NCI-H2196 (cell line): ENCODE results near the gene USP25.

Experiments
- DNase-seq: peaks from one replicate; lab custom pipeline; 2025; ENCODE audit not compliant: unreplicated experiment; lab: John Stamatoyannopoulos, UW

Gene USP25

DNA sequence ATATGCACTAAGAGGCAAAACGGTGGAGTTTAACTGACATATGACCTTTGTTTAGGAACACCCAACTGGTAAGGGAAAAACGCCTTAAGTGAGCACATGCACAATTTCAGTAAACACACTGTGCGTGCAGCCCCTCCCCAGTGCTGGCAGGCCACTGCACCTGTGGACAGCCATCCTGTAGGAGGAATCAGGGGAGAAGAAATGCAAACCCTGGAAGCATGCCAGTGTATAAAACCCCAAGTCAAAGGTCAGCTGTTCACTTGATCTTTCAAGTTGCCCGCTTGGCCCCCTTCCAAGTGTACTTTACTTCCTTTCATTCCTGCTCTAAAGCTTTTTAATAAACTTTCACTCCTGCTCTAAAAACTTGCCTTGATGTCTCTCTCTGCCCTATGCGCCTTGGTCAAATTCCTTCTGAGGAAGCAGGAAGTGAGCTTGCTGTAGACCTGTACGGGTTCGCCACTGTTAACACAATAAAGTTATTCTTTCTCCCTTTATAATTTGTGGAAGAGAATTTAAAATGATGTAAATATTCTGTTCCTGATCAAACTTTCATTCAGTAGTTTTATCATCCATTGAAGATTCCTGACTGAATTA is 31.8 kb downstream of the USP25 start:
- no peak for DNase-seq

DNA sequence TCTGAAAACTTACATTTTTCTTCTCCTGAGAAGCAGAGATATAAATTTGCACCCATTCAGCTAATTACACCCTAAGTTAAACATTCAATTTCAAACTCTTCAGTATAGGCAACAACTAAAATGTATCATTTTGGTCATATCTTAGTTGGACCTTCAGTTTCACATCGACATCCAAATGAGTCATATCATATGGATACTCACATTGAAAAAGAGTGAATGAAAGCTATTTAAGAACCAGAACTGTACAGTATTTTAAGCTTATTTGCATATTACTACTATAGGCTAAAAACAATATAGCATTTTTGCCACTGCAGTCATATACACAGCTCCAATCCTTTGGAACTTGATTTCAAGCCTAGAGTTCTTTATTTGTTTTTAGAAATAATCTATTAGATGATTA is 33.6 kb downstream of the USP25 start:
- DNase-seq, result no peak

DNA sequence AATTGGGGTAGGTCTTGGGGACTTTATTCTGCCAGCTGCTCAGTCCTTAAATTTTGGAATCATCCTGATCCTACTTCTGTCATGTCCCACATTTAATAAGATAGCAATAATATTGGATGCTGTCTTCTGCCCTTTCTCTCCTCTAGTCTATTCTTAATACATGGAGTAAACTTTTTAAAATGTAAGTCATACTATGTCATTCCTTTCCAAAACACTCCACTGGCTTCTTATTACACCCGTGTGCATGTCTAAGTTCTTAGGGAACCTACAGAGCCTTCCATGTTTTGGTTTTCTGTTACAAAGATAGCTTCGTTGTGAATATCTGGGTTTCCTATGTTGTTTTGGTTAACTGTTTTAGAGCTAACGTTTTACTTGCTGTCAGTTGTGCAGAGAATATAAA is 35.1 kb downstream of the USP25 start:
- DNase-seq, result no peak

DNA sequence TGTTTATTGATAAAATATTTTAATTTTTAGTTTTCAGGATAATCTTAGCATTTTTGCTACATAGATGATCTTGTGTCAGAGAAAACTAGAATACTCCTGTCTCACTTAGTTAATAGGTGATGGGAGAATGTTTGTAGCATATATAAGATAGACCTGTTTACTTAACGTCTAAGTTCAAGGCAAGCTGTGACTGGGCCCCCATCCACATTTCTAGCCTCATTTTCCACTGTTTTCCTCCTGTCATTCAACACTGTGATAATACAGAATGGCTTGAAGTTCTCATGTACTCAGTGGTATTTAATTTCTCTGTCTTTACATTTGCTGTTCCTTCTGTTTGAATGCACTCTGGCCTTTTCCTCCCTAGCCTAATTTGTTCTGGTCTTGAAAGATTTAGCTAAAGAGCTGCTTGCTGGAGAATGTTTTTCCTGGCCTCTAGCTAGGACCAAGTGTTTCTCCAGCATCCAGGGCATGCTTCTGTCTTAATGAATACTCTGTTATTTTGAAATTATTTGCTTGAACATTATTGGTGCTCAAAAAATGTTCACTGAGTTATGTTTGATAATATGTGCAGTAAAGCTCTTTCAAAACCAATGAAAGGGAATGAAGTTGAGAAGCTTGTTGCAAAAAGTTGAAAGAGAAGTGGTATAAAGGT is 37.3 kb downstream of the USP25 start:
- no peak for DNase-seq

DNA sequence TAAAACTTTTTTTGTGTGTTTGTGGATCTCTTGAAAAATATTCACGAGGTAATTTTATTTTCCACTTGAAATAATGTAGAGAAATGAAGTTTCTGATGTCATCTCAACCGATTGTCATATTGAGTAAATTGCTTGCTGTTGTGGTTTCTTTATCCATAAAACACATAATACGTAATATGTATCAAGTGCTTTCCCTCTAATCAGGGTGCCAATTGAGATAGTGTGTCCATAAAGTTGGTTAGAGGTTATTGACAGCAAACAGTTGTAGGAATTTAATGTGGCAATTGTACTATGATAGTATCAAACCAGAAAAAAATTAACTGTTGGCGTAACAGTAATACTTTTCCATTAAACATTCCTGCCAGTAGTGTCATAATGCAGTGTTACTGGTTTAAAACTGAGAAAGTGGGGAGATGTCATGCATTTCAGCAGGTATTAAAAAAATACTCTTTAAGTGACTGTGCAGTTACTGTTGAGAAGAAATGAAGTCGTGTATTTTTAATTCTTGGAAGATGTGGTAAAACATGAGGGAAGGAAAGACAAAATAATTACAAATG is 38.3 kb downstream of the USP25 start:
- DNase-seq, result no peak

DNA sequence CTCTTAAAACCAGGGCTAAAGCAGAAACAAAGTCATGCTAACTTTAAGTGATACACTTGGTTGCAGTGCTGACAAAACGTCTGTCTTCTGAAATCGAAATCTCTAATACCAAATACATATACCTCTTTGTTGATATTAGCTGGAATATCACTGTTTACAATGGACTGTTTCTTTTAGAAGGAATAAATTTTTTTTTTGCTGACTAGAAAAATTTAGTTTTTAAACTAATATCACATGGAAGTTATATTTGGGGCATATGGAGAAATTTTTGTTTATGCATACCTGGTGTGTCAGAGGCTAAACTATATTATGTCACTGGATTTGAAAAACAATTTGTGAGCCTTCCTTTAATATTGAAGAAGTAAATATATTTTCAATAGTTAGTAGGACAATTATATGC is 39.1 kb downstream of the USP25 start:
- DNase-seq, result no peak

DNA sequence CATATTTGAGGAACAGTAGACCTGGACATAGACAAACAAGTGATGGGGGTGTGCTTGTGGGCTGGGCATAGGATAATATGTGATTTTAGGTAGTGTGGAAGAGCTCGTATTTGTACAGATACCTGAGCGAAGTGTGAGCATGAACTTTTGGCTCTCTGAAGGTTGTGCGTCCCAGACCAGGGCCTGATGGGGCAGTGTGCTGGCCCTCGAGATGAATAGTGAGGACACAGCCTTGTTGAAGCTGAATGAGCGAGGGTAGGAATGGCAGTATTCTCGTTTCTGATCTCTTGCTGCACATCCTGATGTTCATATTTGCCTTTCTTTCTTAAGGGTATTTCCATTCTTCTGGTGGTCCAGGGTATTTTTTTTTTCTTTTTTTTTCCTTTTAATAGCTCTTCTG is 41.5 kb downstream of the USP25 start:
- DNase-seq, result no peak

DNA sequence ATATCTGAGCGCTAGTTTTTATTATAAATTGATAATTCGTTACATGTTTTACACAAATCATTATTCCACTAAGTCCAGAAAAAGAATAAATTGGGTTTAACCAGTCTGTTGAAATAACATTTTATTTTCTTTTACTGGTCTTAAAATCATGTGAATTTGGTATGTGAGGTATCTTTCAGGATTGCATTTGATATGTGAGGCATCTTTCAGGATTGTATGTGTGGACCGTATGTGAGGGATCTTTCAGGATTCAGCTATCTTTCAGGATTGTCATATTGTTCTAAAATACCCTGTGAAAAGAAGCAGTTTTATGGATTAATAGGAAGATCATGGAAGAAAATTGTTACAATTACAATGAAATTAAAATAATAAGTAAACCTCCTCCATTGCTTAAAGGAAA is 42.9 kb downstream of the USP25 start:
- no peak for DNase-seq

DNA sequence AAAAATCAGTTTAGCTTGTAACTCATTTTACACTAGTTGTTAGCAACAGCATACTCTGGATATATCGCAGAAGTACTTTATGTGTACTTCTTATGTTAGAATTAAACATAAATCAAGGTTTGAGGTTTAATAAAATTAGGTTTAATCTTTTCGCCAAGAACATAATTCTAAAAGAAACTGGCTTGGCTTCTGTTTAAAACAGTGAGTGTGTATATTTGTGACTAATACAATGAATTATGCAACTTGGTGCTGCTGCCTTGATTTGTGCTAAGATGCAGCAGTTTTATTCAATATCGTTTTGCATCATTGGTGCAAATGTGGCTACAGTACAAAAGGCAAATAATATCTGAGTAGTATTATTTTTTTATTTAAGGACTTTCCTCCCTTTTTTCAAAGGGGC is 44.8 kb downstream of the USP25 start:
- DNase-seq, result no peak

DNA sequence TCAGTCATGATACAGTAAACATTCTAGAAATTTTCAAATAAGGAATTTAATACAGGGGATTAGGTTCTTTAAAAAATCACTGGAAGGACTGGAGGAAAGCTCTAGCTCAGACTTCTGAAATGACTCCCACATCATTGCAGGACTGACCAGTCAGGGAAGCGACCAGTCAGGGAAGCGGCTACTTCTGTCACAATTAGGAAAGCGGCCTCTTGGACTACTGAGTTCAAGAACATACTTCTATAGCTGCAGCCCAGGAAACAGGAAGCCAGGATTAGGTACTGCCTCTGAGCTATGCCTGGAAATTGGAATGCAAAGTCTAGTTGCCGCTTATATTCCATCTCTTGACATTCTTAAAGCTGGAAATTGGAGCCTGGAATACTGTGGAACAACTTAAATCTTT is 45.5 kb downstream of the USP25 start:
- no peak for DNase-seq

DNA sequence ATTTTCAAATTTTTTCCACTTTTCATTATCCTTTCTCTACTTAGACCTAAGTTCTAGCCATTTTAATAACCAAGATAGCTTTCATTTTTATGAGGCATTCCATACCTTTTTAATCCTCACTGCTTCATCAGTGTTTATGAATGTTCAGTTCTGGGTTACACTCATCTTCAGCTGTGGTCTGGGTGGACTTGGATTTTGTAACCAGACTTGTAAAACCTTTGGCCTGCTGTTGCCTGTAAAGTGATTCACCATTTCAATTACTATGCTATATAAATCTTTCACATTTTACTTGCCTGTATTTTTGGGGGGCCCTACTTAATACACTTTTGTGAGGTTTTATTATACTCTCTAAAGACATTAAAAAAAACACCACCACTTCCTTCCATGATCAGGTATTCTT is 46.2 kb downstream of the USP25 start:
- DNase-seq, result no peak

DNA sequence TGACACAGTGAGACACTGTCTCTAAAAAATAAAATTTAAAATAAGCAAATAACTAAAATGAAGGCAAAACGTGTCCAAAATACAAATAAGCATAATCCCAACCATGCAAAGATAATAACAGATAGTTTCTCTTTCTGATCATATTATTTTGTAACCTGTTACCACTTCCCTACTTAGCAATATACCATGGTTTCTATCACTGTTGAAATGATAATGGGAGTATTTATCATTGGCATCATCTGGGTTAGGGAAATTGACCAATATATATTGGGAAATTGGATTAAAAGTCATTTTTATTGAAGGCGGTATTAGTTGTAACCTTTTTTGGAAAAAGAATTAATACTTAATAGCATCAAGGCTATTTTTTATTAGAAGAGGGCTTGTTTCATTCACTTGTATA is 47.0 kb downstream of the USP25 start:
- DNase-seq, result no peak

DNA sequence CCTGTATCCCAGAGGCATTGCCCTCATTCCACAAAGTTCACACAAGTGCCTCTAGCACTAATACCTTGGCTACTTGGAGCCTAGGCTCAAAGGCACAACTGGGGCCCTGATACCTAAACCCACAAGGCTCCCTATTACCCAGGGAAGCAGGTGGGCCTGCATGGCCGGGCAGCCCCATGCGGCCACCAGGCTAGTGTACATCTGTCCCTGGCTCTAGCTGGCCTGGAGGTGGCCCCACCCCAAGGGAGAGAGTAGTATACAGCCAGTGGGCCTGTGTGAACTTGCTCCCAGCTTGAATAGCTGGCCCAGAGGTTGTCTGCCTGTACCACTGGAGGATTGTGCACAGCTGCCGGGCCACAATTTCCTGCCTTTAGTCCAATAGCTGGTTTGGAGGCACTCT is 52.2 kb downstream of the USP25 start:
- DNase-seq, result no peak

DNA sequence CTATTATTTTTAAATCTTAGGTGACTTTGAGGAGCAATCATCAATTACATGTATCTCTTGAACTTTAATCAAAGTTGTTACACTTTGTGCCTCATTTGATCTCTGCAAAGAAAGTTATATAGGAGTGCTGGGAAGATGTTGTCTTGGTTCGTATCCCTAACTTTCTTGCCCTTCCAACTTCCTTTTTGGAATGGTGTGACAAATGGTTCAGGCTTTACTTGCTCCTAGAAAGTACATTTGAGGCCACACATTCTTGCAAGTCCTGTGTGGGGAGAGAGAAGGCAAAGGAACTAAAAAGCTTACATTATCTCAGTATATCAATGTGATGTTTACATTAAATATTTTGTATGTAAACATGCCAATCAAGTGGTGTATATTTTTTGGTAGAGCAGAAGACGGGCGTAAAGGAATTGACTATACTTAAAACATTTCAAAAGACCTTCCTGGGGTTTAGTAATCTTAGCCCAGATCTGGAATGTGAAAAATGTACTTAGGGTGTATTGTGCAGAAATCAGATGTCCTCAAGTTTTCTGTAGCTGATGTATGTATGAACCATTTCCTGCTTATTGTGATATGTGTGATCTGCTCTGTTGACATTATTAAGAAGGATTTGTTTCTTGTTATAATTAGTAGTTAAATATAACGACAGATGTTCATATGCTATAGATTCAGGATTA is 59.2 kb downstream of the USP25 start:
- DNase-seq, result no peak

DNA sequence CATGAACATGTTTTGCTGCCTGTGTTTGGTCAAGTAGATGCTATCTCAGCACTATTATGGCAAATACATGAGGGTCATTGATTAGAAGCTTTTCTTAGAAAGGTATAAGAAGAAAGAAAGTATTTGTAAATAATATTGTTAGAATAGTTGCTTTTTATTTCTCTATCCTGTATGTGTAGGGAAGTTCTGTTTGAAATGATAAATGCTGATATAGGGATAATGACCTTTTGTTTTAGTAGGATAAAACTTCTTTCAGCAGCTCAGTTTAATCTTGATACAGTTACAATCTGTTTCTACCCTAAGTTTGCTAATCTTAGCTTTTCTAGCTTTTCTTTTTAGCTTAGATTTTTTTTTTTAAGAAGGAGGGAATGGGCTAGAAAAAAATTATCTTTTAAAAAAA is 63.3 kb downstream of the USP25 start:
- no peak for DNase-seq

DNA sequence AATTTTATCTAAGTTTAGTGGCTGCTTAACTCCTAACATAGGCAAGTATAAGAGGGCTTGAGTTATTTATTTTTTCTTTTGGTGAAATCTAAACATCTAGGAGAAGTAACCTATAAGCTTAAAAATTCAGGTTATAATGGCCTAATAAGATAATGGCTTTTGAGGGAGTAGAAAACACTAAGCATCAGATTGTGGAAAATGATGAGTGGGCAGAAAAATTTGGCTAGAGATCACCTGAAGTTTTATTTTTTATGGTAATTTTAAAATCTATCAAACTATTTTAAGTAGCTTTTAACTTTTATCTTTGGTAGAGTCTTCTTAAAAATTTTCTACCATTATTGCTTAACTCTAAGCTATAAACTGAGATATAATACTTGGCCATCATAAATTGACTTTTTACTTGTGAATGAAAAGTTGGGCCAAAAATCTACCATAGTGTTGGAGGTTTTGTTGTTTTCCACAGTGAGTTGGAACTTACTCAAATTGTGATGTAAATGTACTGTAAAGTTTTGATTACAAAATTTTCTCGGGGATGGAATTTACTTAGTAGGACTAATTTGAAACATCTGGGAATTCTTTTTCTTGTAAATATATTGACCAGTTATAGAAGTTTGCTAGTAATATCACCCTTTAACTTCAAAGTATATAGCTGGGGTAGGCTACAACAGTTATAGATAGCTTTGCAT is 63.9 kb downstream of the USP25 start:
- no peak for DNase-seq

DNA sequence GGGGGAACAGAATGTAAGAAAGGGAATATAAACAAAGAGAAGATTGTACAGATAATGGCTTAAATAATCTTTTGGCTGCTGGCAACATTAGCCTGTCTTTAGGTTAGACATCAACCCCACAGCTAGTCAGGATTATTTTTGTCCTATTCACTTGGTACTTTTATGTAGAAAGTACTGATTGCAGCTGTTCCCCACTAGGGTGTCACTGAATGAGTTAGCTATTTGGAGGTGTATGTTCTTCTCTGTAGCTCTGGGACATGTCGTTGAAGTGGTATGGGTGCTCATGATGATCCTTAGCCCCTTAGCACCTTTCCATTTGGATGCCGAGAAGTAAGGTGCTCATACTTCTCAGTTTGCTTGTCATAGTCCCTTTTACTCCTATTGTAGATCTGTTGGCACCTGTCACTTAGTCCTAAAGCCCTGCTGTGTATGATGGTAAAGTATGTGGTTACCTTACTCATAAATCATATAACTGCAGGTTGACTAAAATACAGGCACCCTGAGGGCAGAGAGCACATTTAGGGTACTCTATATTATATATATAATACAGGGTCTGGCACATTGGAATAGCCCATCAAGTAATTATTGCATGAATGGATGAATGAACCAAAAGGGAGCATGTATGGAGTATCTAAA is 64.6 kb downstream of the USP25 start:
- DNase-seq, result no peak

DNA sequence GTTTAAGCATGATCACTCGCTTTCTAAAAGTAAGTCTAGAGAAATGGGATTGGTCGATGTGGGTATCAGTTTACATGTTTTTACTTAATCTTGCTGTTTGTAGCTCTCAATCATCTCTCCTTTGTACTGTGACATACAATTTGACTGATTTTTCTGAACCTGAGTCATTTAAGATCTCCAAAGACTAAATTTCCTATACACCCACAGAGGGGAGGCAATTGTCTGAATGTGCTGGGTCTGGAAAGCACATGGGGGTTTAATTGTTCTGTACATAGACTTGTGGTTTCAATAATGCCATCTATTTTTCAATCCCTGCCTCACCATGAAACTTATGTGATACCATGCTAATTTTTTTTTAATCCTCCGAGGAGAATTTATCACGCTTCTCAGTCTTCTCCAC is 65.8 kb downstream of the USP25 start:
- no peak for DNase-seq

DNA sequence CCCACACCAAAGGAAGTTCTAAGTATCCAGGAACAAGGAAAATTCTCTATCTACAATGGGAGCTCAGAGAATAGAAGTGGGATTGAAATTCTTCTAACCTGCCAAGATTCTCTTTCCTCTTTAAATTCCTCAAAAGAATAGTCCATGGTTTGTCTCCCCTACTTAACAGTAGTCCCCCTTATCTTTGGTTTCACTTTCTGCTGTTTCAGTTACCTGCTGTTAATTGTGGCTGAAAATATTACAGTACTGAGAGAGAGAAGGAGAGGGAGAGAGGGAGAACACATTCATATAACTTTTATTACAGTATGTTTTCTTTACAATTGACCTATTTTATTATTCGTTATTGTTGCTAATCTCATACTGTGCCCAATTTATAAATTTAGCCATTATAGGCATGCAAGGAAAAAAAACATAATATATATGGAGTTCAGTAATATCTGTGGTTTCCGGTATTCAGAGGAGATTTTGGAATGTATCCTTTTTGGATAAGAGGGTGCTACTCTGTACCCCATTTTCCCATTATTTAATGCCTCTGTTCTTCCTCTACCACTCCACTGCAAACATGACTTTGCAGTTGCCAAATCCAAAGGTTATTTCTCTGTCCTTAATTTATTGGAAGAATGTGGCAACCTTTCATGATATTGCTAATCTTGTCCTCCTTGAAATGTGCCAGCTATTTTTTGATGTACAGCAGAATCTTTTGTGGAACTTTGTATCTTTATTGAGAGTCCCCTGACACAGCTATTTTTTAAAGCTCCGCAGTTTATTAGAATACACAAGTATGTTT is 68.0 kb downstream of the USP25 start:
- no peak for DNase-seq

DNA sequence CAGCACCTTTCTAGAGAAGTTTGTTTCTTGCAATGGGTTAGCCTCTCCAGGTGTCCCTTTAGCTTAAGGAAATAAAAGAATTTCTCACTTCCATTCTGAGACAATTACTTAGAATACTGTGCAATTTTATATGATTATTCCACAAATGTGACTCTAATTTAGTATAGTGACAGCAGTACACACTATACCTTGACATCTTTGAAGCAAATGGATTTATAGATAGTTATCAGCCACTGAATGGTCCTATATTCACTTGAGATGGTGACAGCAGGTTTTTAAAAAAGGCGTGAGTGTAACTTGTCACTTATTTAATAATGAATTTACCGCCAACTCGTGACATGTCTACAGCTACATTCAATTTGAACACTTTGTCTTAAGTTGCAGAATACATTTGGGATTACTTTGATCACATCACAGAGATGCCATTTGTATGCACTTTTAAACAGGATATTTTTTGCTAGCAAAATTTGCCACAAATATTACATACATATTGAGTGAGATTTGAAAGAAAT is 71.6 kb downstream of the USP25 start:
- DNase-seq, result no peak
